ENCODE results near the gene EIF4E1B.

- TF ChIP-seq ATF3 (IDR thresholded peaks at IDR 0.05) = no peak
- TF ChIP-seq CTCF (IDR thresholded peaks at IDR 0.05; ENCODE audit: low read depth, low read length, missing input control) = no peak
- TF ChIP-seq TAF1 (conservative IDR thresholded peaks at IDR 0.05) = no peak
- no peak for TF ChIP-seq MAX (IDR thresholded peaks at IDR 0.05)
Observed at GRCh38 chr5:176644294-176644693, 13.8 kb downstream of the EIF4E1B start.

Data from liver (tissue), 3 donors.